T-cell (primary cell): ENCODE results near the gene PPP1R13B. TPM values are rescaled to one million over a fixed set of nuclear protein-coding genes. Genes with fewer than 3 reads are reported as not detected.
A peak's percentile ranks its signal among the peaks of the same experiment; 100 is the strongest.

Source experiments
- ATAC-seq, 4 experiments: fragments of 200-7000 bp in 3 of 4; fragments of 150-1000 bp in 1 of 4; cut with Tn5 transposase; replicated peaks in 1 of 4; 1 replicate in 3 of 4; 2 replicates in 1 of 4; pipeline ENCODE4 v1.10.0; 2021; ENCODE audit warnings: moderate library complexity in 3 of 4, mild to moderate bottlenecking in 2 of 4, moderate number of reproducible peaks in 1 of 4
- CTCF ChIA-PET, 2 donors: fragments of 300-600 bp; sonication (Branson Sonifier 250); formaldehyde crosslinking; loops; one replicate each; lab custom pipeline; 2022; ENCODE audit warnings: antibody characterized with exemption in 2 of 2; lab: Charles Lee
- POLR2A ChIA-PET, 2 donors: fragments of 300-600 bp; sonication (Branson Sonifier 250); formaldehyde crosslinking; loops; one replicate each; lab custom pipeline; 2022; ENCODE audit warnings: antibody characterized with exemption in 2 of 2; lab: Charles Lee
- DNase-seq, 35 experiments: peaks; one replicate each; pipeline versions ENCODE4 v3.0.0 to v3.0.0-alpha.2; 2013 to 2023
- H3K27ac ChIP-seq: one replicate; pipeline ENCODE4 v1.5.1; 2013; ENCODE audit warnings: low read length
- H3K27me3 ChIP-seq, 2 experiments: replicated peaks in 1 of 2; 1 replicate in 1 of 2; 2 replicates in 1 of 2; pipeline versions ENCODE4 v1.6.1 to v1.7.0; 2013; ENCODE audit warnings: low read length in 1 of 2, mixed read lengths in 1 of 2; ENCODE audit not compliant: control insufficient read depth in 2 of 2, insufficient read depth in 2 of 2; ENCODE audit errors: extremely low read depth in 1 of 2
- H3K36me3 ChIP-seq, 2 donors: 1 replicate in 1 of 2; 2 replicates in 1 of 2; pipeline versions ENCODE4 v1.6.1 to v1.7.0; 2013; ENCODE audit warnings: low read length in 1 of 2; ENCODE audit not compliant: control insufficient read depth in 2 of 2, insufficient read depth in 1 of 2; ENCODE audit errors: extremely low read depth in 1 of 2
- H3K4me1 ChIP-seq, 2 experiments: 1 replicate in 1 of 2; 2 replicates in 1 of 2; pipeline versions ENCODE4 v1.6.1 to v1.7.0; 2013; ENCODE audit warnings: low read length in 2 of 2, mixed read lengths in 1 of 2; ENCODE audit not compliant: insufficient read depth in 2 of 2, control insufficient read depth in 1 of 2; ENCODE audit errors: extremely low read depth in 1 of 2
- H3K4me3 ChIP-seq, 2 donors: 1 replicate in 1 of 2; 2 replicates in 1 of 2; pipeline versions ENCODE4 v1.5.1 to v1.7.0; 2013; ENCODE audit warnings: mild to moderate bottlenecking in 2 of 2, low read length in 1 of 2, moderate library complexity in 1 of 2; ENCODE audit not compliant: control insufficient read depth in 1 of 2; ENCODE audit errors: extremely low read depth in 1 of 2
- H3K9me3 ChIP-seq: 2 replicates; pipeline ENCODE4 v1.7.0; 2013
- H3K27ac Mint-ChIP-seq, 2 donors: one replicate each; pipeline ENCODE4 v1.8.0; 2020 to 2021; ENCODE audit warnings: mild to moderate bottlenecking in 2 of 2, mixed read lengths in 2 of 2
- H3K27me3 Mint-ChIP-seq, 2 donors: one replicate each; pipeline ENCODE4 v1.8.0; 2021 to 2022; ENCODE audit warnings: mixed read lengths in 2 of 2
- H3K36me3 Mint-ChIP-seq: one replicate; pipeline ENCODE4 v1.8.0; 2021; ENCODE audit warnings: mixed read lengths
- H3K4me1 Mint-ChIP-seq, 3 donors: one replicate each; pipeline ENCODE4 v1.8.0; 2020 to 2022; ENCODE audit warnings: mixed read lengths in 3 of 3, mild to moderate bottlenecking in 1 of 3
- H3K4me3 Mint-ChIP-seq, 3 donors: one replicate each; pipeline ENCODE4 v1.8.0; 2020 to 2022; ENCODE audit warnings: mild to moderate bottlenecking in 3 of 3, mixed read lengths in 3 of 3, moderate library complexity in 3 of 3
- H3K9me3 Mint-ChIP-seq, 3 donors: one replicate each; pipeline ENCODE4 v1.8.0; 2020 to 2022; ENCODE audit warnings: mixed read lengths in 3 of 3
- WGBS: methylation state at CpG from one replicate; pipeline ENCODE4 v1.1.5; 2013; ENCODE audit warnings: missing lambda C conversion rate; ENCODE audit not compliant: insufficient coverage; 5-methylcytosine and 5-hydroxymethylcytosine counted together
- total RNA-seq, 35 experiments: library from RNA in 6 of 35; stranded (reverse) in 6 of 35; fragments of 120-200 nt in 1 of 35; gene quantifications; one replicate each; pipeline versions ENCODE4 v1.2.1 to v1.2.4 and lab custom pipeline; 2013 to 2026

The PPP1R13B gene
- total RNA-seq, 5 donors from 2014 or later (not counting 1 experiment from before 2014, with no cell fraction given) = 23.8 to 32.4 (median 29.9) TPM

GRCh38 chr14:103727313-103727980 lies 119.9 kb downstream of the PPP1R13B start:
- Histone ChIP-seq H3K27me3 (no peaks in the 10 kb centered on the region), H3K36me3 (peaks cover 14 to 16% of the 10 kb centered on the region in 2 donors), H3K4me1 (no peaks in the 10 kb centered on the region), H3K27ac (no peak overlapping the region), H3K4me3 (no peak overlapping the region), H3K9me3 (no peaks in the 10 kb centered on the region)
- ChIA-PET POLR2A (no interaction called here), CTCF (no interaction called here)
- no peaks in the 10 kb centered on the region for H3K4me1 Mint-ChIP-seq
- H3K36me3 Mint-ChIP-seq = peaks cover 16% of the 10 kb centered on the region
- no peaks in the 10 kb centered on the region for H3K27me3 Mint-ChIP-seq
- no peak for ATAC-seq
- DNase-seq = no peak
- H3K27ac Mint-ChIP-seq = no peak overlapping the region
- no peak overlapping the region for H3K4me3 Mint-ChIP-seq
- WGBS = 94% methylated on average over 51 of the region's 53 CpGs
- no peaks in the 10 kb centered on the region for H3K9me3 Mint-ChIP-seq

GRCh38 chr14:103726474-103726873 lies 120.9 kb downstream of the PPP1R13B start:
- H3K4me1 ChIP-seq = no peaks in the 10 kb centered on the region
- H3K36me3 Mint-ChIP-seq = peaks cover 16% of the 10 kb centered on the region
- no peaks in the 10 kb centered on the region for H3K27me3 ChIP-seq
- no peaks in the 10 kb centered on the region for H3K9me3 Mint-ChIP-seq
- WGBS = 98% methylated on average over 16 of the region's 18 CpGs
- POLR2A ChIA-PET = no interaction called here
- no peak overlapping the region for H3K4me3 Mint-ChIP-seq
- ATAC-seq = no peak
- no peak for DNase-seq
- H3K27me3 Mint-ChIP-seq = no peaks in the 10 kb centered on the region
- no peak overlapping the region for H3K27ac Mint-ChIP-seq
- peaks cover 0 to 4% (median 0%) of the 10 kb centered on the region in 3 donors for H3K4me1 Mint-ChIP-seq
- no peaks in the 10 kb centered on the region for H3K9me3 ChIP-seq
- CTCF ChIA-PET = no interaction called here
- no peak overlapping the region for H3K27ac ChIP-seq
- H3K4me3 ChIP-seq = no peak overlapping the region
- peaks cover 14 to 16% of the 10 kb centered on the region in 2 donors for H3K36me3 ChIP-seq

- Mint-ChIP-seq H3K36me3 (peaks cover 16% of the 10 kb centered on the region), H3K9me3 (no peaks in the 10 kb centered on the region), H3K27ac (no peak overlapping the region)
Observed at GRCh38 chr14:103725739-103726395, 121.5 kb downstream of the PPP1R13B start.

GRCh38 chr14:103725001-103725682 lies 122.2 kb downstream of the PPP1R13B start:
- POLR2A ChIA-PET = no interaction called here
- DNase-seq = no peak
- CTCF ChIA-PET = no interaction called here

More at GRCh38 chr14:103725739-103726395, 121.5 kb downstream of the PPP1R13B start:
- ChIA-PET POLR2A (no interaction called here), CTCF (no interaction called here)
- H3K4me3 ChIP-seq = no peak overlapping the region
- WGBS = 97% methylated on average over 16 of the region's 16 CpGs
- Mint-ChIP-seq H3K4me3 (no peak overlapping the region), H3K27me3 (no peaks in the 10 kb centered on the region), H3K4me1 (peaks cover 0 to 4% (median 0%) of the 10 kb centered on the region in 3 donors)
- no peaks in the 10 kb centered on the region for H3K27me3 ChIP-seq
- DNase-seq = no peak
- peaks cover 14 to 16% of the 10 kb centered on the region in 2 donors for H3K36me3 ChIP-seq
- H3K9me3 ChIP-seq = no peaks in the 10 kb centered on the region
- H3K4me1 ChIP-seq = no peaks in the 10 kb centered on the region
- H3K27ac ChIP-seq = no peak overlapping the region
- ATAC-seq = no peak

GRCh38 chr14:103724116-103724515 lies 123.3 kb downstream of the PPP1R13B start:
- H3K36me3 Mint-ChIP-seq = peaks cover 8% of the 10 kb centered on the region
- Histone ChIP-seq H3K9me3 (no peaks in the 10 kb centered on the region), H3K4me3 (no peak overlapping the region), H3K27ac (no peak overlapping the region), H3K27me3 (no peaks in the 10 kb centered on the region), H3K4me1 (peaks cover 0 to 6% of the 10 kb centered on the region in 2 experiments), H3K36me3 (peaks cover 5 to 12% of the 10 kb centered on the region in 2 donors)
- 95% methylated on average over 19 of the region's 20 CpGs for WGBS
- ChIA-PET POLR2A (no interaction called here), CTCF (no interaction called here)
- H3K27me3 Mint-ChIP-seq = no peaks in the 10 kb centered on the region
- no peaks in the 10 kb centered on the region for H3K9me3 Mint-ChIP-seq
- no peak overlapping the region for H3K4me3 Mint-ChIP-seq
- peaks cover 7 to 17% (median 12%) of the 10 kb centered on the region in 3 donors for H3K4me1 Mint-ChIP-seq
- H3K27ac Mint-ChIP-seq = no peak overlapping the region
- ATAC-seq = peak in 1 of 4 experiments; percentile 14
- no peak for DNase-seq

More at GRCh38 chr14:103725001-103725682, 122.2 kb downstream of the PPP1R13B start:
- WGBS = 97% methylated on average over 21 of the region's 29 CpGs
- H3K27ac ChIP-seq = no peak overlapping the region
- H3K36me3 ChIP-seq = peaks cover 14 to 16% of the 10 kb centered on the region in 2 donors
- peaks cover 16% of the 10 kb centered on the region for H3K36me3 Mint-ChIP-seq
- no peak overlapping the region for H3K4me3 ChIP-seq
- H3K9me3 Mint-ChIP-seq = no peaks in the 10 kb centered on the region
- H3K9me3 ChIP-seq = no peaks in the 10 kb centered on the region
- no peaks in the 10 kb centered on the region for H3K27me3 Mint-ChIP-seq
- no peak for ATAC-seq
- H3K4me1 Mint-ChIP-seq = peaks cover 0 to 7% (median 2%) of the 10 kb centered on the region in 3 donors
- H3K27me3 ChIP-seq = no peaks in the 10 kb centered on the region
- H3K27ac Mint-ChIP-seq = no peak overlapping the region
- no peak overlapping the region for H3K4me3 Mint-ChIP-seq
- no peaks in the 10 kb centered on the region for H3K4me1 ChIP-seq

- H3K4me1 ChIP-seq = peaks cover 0 to 6% of the 10 kb centered on the region in 2 experiments
- peaks cover 10 to 19% (median 15%) of the 10 kb centered on the region in 3 donors for H3K4me1 Mint-ChIP-seq
- H3K27me3 ChIP-seq = no peaks in the 10 kb centered on the region
- H3K4me3 ChIP-seq = no peak overlapping the region
- H3K27ac ChIP-seq = no peak overlapping the region
- H3K27ac Mint-ChIP-seq = no peak overlapping the region
- no peaks in the 10 kb centered on the region for H3K27me3 Mint-ChIP-seq
- H3K9me3 Mint-ChIP-seq = no peaks in the 10 kb centered on the region
- peaks cover 4% of the 10 kb centered on the region for H3K36me3 Mint-ChIP-seq
- CTCF ChIA-PET = no interaction called here
- ATAC-seq (peak in 1 of 4 experiments; percentile 25), DNase-seq (no peak)
- no peak overlapping the region for H3K4me3 Mint-ChIP-seq
- POLR2A ChIA-PET = no interaction called here
- H3K9me3 ChIP-seq = no peaks in the 10 kb centered on the region
- 85% methylated on average over 6 of the region's 7 CpGs for WGBS
- peaks cover 3 to 8% of the 10 kb centered on the region in 2 donors for H3K36me3 ChIP-seq
Observed at GRCh38 chr14:103723748-103724081, 123.7 kb downstream of the PPP1R13B start.
